HEK293T (cell line): ENCODE data around the gene EXPH5.

Source experiments
- BHLHE40 ChIP-seq: fragments of 450-650 bp; IDR thresholded peaks from 2 replicates; pipeline ENCODE4 v1.6.1; 2016; ENCODE audit warnings: mild to moderate bottlenecking, moderate library complexity, borderline replicate concordance
- CTBP1 ChIP-seq: fragments of 450-650 bp; IDR thresholded peaks from 2 replicates; pipeline ENCODE4 v1.6.1; 2016; ENCODE audit warnings: borderline replicate concordance
- FOXA1 ChIP-seq: fragments of 450-650 bp; IDR thresholded peaks from 2 replicates; pipeline ENCODE4 v1.6.1; 2016; ENCODE audit warnings: mild to moderate bottlenecking
- FOXK2 ChIP-seq: fragments of 450-650 bp; IDR thresholded peaks from 2 replicates; pipeline ENCODE4 v1.6.1; 2016; ENCODE audit warnings: mild to moderate bottlenecking
- FOXM1 ChIP-seq: fragments of 450-650 bp; IDR thresholded peaks from 2 replicates; pipeline ENCODE4 v1.6.1; 2017; ENCODE audit warnings: mild to moderate bottlenecking, borderline replicate concordance
- HDGF ChIP-seq: fragments of 450-650 bp; IDR thresholded peaks from 2 replicates; pipeline ENCODE4 v1.6.1; 2017; ENCODE audit warnings: antibody characterized with exemption, borderline replicate concordance
- L3MBTL2 ChIP-seq: fragments of 450-650 bp; conservative IDR thresholded peaks from 2 replicates; pipeline ENCODE4 v1.6.1; 2016; ENCODE audit warnings: mild to moderate bottlenecking
- LEF1 ChIP-seq: fragments of 450-650 bp; IDR thresholded peaks from 2 replicates; pipeline ENCODE4 v1.6.1; 2017; ENCODE audit warnings: mild to moderate bottlenecking, borderline replicate concordance
- SP1 ChIP-seq: fragments of 450-650 bp; IDR thresholded peaks from 2 replicates; pipeline ENCODE4 v1.6.1; 2017
- SUZ12 ChIP-seq: fragments of 450-650 bp; IDR thresholded peaks from 2 replicates; pipeline ENCODE4 v1.6.1; 2016; ENCODE audit warnings: mild to moderate bottlenecking
- TARDBP ChIP-seq: fragments of 450-650 bp; IDR thresholded peaks from 2 replicates; pipeline ENCODE4 v1.6.1; 2016
- ZNF384 ChIP-seq: fragments of 450-650 bp; IDR thresholded peaks from 2 replicates; pipeline ENCODE4 v1.6.1; 2016

DNA sequence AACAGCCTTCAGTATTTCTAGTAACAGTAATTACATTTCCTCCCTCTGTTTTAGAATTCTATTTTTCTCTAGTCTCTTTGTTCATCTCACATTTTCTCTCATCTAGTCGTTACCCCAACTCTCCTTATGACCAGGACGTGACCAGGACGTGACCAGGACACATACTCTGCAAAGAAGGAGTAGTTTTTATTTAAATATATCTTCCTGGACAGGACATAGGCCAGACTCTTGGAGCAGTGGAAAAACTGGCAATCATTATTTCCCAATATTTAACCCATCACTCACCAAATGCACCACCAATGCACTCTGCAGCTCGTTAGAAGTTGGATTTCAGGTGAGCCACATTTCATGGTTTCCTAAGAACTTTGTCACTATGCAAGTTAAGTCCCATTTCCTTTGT, 55.1 kb downstream of the EXPH5 start:
- TF ChIP-seq L3MBTL2, result no peak
- TF ChIP-seq HDGF, result no peak
- TF ChIP-seq BHLHE40, result no peak
- no peak for TF ChIP-seq FOXK2
- no peak for TF ChIP-seq FOXM1
- no peak for TF ChIP-seq CTBP1
- TF ChIP-seq ZNF384, result no peak
- TF ChIP-seq LEF1, result no peak
- TF ChIP-seq SUZ12, result no peak
- TF ChIP-seq TARDBP, result no peak
- TF ChIP-seq SP1, result no peak
- no peak for TF ChIP-seq FOXA1
